DOHH2 (cell line): ENCODE data around the gene NPAS3.

Experiments used
- H3F3A ChIP-seq: fragments of 200-600 bp; sonication (generic), shearing (Covaris generic); 2 replicates; pipeline ENCODE4 v1.6.0; 2016; ENCODE audit warnings: antibody characterized with exemption, mild to moderate bottlenecking; ENCODE audit not compliant: control insufficient read depth, insufficient read depth
- H3K27ac ChIP-seq: fragments of 200-600 bp; sonication (generic); 2 replicates; pipeline ENCODE4 v1.5.1; 2014; ENCODE audit warnings: low read depth, mild to moderate bottlenecking, low read length, moderate library complexity
- H3K27me3 ChIP-seq: fragments of 200-600 bp; sonication (generic); 2 replicates; pipeline ENCODE4 v1.6.1; 2014; ENCODE audit warnings: mild to moderate bottlenecking, low read length, mixed read lengths; ENCODE audit not compliant: control insufficient read depth
- H3K36me3 ChIP-seq: fragments of 200-600 bp; sonication (generic); 2 replicates; pipeline ENCODE4 v1.6.1; 2014; ENCODE audit warnings: mild to moderate bottlenecking, low read length, moderate library complexity, mixed read lengths; ENCODE audit not compliant: control insufficient read depth
- H3K4me1 ChIP-seq: fragments of 200-600 bp; sonication (generic); 2 replicates; pipeline ENCODE4 v1.6.1; 2014; ENCODE audit warnings: mild to moderate bottlenecking, low read length, mixed read lengths; ENCODE audit not compliant: control insufficient read depth
- H3K4me2 ChIP-seq: fragments of 200-600 bp; sonication (generic); 2 replicates; pipeline ENCODE4 v1.6.0; 2014; ENCODE audit warnings: mild to moderate bottlenecking, low read length, moderate library complexity
- H3K4me3 ChIP-seq: fragments of 200-600 bp; sonication (generic); 2 replicates; pipeline ENCODE4 v1.5.1; 2014; ENCODE audit warnings: mild to moderate bottlenecking, low read length, mixed read lengths
- H3K79me2 ChIP-seq: fragments of 200-600 bp; sonication (generic); 2 replicates; pipeline ENCODE4 v1.6.1; 2014; ENCODE audit warnings: mild to moderate bottlenecking, low read length, mixed read lengths; ENCODE audit not compliant: control insufficient read depth
- H3K9me2 ChIP-seq: fragments of 200-600 bp; sonication (generic); replicated peaks from 2 replicates; pipeline ENCODE4 v1.6.1; 2014; ENCODE audit warnings: mild to moderate bottlenecking, low read length, mixed read lengths; ENCODE audit not compliant: control insufficient read depth
- H3K9me3 ChIP-seq: fragments of 200-600 bp; sonication (generic); 2 replicates; pipeline ENCODE4 v1.6.1; 2014; ENCODE audit warnings: antibody characterized with exemption, low read length, mixed read lengths; ENCODE audit not compliant: control insufficient read depth, insufficient read depth
- H4K20me1 ChIP-seq: fragments of 200-600 bp; sonication (generic); 2 replicates; pipeline ENCODE4 v1.6.0; 2014; ENCODE audit warnings: low read depth, mild to moderate bottlenecking, antibody characterized with exemption, low read length, moderate library complexity; ENCODE audit not compliant: control insufficient read depth, insufficient read depth
- CTCF ChIP-seq: fragments of 200-600 bp; sonication (generic); IDR thresholded peaks from one replicate; pipeline ENCODE4 v1.5.1; 2014; ENCODE audit warnings: antibody characterized with exemption, mild to moderate bottlenecking, low read depth, low read length; ENCODE audit not compliant: poor library complexity, severe bottlenecking
- EZH2phosphoT487 ChIP-seq: fragments of 200-600 bp; sonication (generic); IDR thresholded peaks from 2 replicates; pipeline ENCODE4 v1.6.1; 2017; ENCODE audit warnings: borderline replicate concordance, mild to moderate bottlenecking, antibody characterized with exemption, low read length, moderate library complexity, mixed read lengths

NPAS3 gene

GRCh38 chr14:33704481-33704880 lies 765.8 kb downstream of the NPAS3 start:
- H3K4me1 ChIP-seq = peaks cover 10% of the 10 kb centered on the region
- H3F3A ChIP-seq = no peaks in the 10 kb centered on the region
- no peak overlapping the region for H3K4me2 ChIP-seq
- H3K9me2 ChIP-seq = no peaks in the 10 kb centered on the region
- H3K4me3 ChIP-seq = no peak overlapping the region
- no peak overlapping the region for H3K27ac ChIP-seq
- no peaks in the 10 kb centered on the region for H4K20me1 ChIP-seq
- no peaks in the 10 kb centered on the region for H3K79me2 ChIP-seq
- no peak for TF ChIP-seq CTCF
- no peaks in the 10 kb centered on the region for H3K36me3 ChIP-seq
- peaks cover 6% of the 10 kb centered on the region; the same call in 1 of the 2 replicates for H3K9me3 ChIP-seq
- no peaks in the 10 kb centered on the region for H3K27me3 ChIP-seq

- H3K9me2 ChIP-seq = no peaks in the 10 kb centered on the region
- no peak overlapping the region for H3K4me3 ChIP-seq
- peaks cover 10% of the 10 kb centered on the region for H3K4me1 ChIP-seq
- H3K36me3 ChIP-seq = no peaks in the 10 kb centered on the region
- no peaks in the 10 kb centered on the region for H4K20me1 ChIP-seq
- no peak overlapping the region for H3K4me2 ChIP-seq
- TF ChIP-seq EZH2phosphoT487 (no peak), CTCF (no peak)
- no peak overlapping the region for H3K27ac ChIP-seq
- no peaks in the 10 kb centered on the region for H3F3A ChIP-seq
- peaks cover 6% of the 10 kb centered on the region; the same call in 1 of the 2 replicates for H3K9me3 ChIP-seq
- H3K79me2 ChIP-seq = no peaks in the 10 kb centered on the region
- H3K27me3 ChIP-seq = no peaks in the 10 kb centered on the region
Observed at GRCh38 chr14:33705490-33705889, 766.8 kb downstream of the NPAS3 start.

- no peak overlapping the region for H3K27ac ChIP-seq
- H3K9me3 ChIP-seq = no peaks in the 10 kb centered on the region
- H3K4me1 ChIP-seq = peaks cover 1% of the 10 kb centered on the region; the same call in 1 of the 2 replicates
- no peaks in the 10 kb centered on the region for H3K9me2 ChIP-seq
- no peaks in the 10 kb centered on the region for H3F3A ChIP-seq
- no peaks in the 10 kb centered on the region for H3K36me3 ChIP-seq
- H3K4me3 ChIP-seq = no peak overlapping the region
- H3K79me2 ChIP-seq = no peaks in the 10 kb centered on the region
- no peaks in the 10 kb centered on the region for H3K27me3 ChIP-seq
- no peaks in the 10 kb centered on the region for H4K20me1 ChIP-seq
- TF ChIP-seq CTCF (no peak), EZH2phosphoT487 (no peak)
- no peak overlapping the region for H3K4me2 ChIP-seq
Observed at GRCh38 chr14:33707716-33708115, 769.0 kb downstream of the NPAS3 start.

- no peaks in the 10 kb centered on the region for H3K9me2 ChIP-seq
- H3F3A ChIP-seq = no peaks in the 10 kb centered on the region
- no peak overlapping the region for H3K4me3 ChIP-seq
- H3K4me2 ChIP-seq = no peak overlapping the region
- no peaks in the 10 kb centered on the region for H3K4me1 ChIP-seq
- no peak for TF ChIP-seq CTCF
- TF ChIP-seq EZH2phosphoT487 = no peak
- H3K79me2 ChIP-seq = no peaks in the 10 kb centered on the region
- H3K27ac ChIP-seq = no peak overlapping the region
- no peaks in the 10 kb centered on the region for H4K20me1 ChIP-seq
- H3K9me3 ChIP-seq = no peaks in the 10 kb centered on the region
- no peaks in the 10 kb centered on the region for H3K36me3 ChIP-seq
- no peaks in the 10 kb centered on the region for H3K27me3 ChIP-seq
Observed at GRCh38 chr14:33709283-33709682, 770.6 kb downstream of the NPAS3 start.
